Stomach (tissue), 4 donors: ENCODE data around the gene XPC.

ENCODE experiments used
- CTCF ChIP-seq, 7 experiments: fragments of 450-650 bp in 4 of 7; fragments of 200-600 bp in 3 of 7; sonication (generic) in 3 of 7; IDR thresholded peaks; one replicate each; pipeline ENCODE4 v1.5.1; 2016 to 2019; ENCODE audit warnings: antibody characterized with exemption in 7 of 7, control low read depth in 2 of 7, mild to moderate bottlenecking in 1 of 7
- POLR2A ChIP-seq, 4 donors: fragments of 450-650 bp; IDR thresholded peaks; one replicate each; pipeline ENCODE4 v1.6.1; 2016; ENCODE audit warnings: antibody characterized with exemption in 4 of 4, control low read depth in 2 of 4, mild to moderate bottlenecking in 1 of 4, moderate library complexity in 1 of 4
- POLR2AphosphoS5 ChIP-seq, 3 donors: sonication (generic); formaldehyde crosslinking; IDR thresholded peaks; one replicate each; pipeline ENCODE4 v1.6.1; 2016; ENCODE audit warnings: antibody characterized with exemption in 3 of 3

GRCh38 chr3:14141144-14141543, 37.3 kb downstream of the XPC start:
- TF ChIP-seq CTCF (IDR thresholded peaks at IDR 0.05) (no peak), POLR2AphosphoS5 (IDR thresholded peaks at IDR 0.05) (no peak), POLR2A (IDR thresholded peaks at IDR 0.05) (no peak)
